Measurements from ENCODE around the gene CELA3B. TPM values are rescaled to one million over a fixed set of nuclear protein-coding genes. Genes with fewer than 3 reads are reported as not detected.
A peak's percentile ranks its signal among the peaks of the same experiment; 100 is the strongest.
"Not testable (repeated sequence)": the region's sequence is repeated elsewhere in the genome, so short reads cannot be mapped to it uniquely, and the experiment has no call there.

Gene CELA3B
- polyA plus RNA-seq, 1 donor = 0.38 TPM

DNA sequence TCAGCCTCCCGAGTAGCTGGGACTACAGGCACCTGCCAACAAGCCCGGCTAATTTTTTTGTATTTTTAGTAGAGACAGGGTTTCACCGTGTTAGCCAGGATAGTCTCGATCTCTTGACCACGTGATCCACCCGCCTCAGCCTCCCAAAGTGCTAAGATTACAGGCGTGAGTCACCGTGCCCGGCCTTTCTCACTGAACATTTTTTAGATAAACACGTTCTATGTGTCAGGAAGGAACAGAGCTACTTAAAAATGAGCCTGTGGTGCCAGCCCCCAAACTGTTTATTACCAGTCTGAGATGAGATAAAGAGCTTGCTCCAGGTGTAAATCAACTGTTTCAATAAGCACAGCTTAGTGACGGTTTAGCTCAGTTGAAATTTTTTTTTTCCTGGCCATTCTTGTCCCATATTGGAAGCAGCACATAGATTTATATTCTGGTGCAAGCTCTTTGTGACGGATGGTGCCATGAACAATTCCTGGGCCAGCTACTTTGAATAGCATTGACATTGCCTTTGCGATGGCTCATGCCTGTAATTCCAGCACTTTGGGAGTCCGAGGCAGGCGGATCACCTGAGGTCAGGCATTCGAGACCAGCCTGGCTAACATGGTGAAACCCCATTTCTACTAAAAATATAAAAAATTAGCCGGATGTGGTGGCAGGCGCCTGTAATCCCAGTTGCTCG lies 33.7 kb upstream of the CELA3B start:
- not testable (repeated sequence) for DNase-seq

DNA sequence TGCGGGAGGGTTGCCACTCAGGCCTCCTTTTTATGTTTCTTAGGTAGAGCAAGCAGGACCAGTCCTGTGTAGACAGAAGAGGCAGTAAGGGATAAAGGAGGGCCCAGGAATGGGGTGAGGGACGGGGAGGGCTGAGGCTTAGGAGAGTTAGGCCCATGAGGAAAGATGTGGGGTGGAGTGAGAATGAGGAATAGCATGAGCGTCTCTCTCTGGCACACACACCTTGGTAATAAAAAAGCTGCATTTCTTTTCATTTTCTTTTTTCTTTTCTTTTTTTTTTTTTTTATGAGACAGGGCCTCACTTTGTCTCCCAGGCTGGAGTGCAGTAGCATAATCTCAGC lies 32.1 kb upstream of the CELA3B start:
- no peak for DNase-seq

DNA sequence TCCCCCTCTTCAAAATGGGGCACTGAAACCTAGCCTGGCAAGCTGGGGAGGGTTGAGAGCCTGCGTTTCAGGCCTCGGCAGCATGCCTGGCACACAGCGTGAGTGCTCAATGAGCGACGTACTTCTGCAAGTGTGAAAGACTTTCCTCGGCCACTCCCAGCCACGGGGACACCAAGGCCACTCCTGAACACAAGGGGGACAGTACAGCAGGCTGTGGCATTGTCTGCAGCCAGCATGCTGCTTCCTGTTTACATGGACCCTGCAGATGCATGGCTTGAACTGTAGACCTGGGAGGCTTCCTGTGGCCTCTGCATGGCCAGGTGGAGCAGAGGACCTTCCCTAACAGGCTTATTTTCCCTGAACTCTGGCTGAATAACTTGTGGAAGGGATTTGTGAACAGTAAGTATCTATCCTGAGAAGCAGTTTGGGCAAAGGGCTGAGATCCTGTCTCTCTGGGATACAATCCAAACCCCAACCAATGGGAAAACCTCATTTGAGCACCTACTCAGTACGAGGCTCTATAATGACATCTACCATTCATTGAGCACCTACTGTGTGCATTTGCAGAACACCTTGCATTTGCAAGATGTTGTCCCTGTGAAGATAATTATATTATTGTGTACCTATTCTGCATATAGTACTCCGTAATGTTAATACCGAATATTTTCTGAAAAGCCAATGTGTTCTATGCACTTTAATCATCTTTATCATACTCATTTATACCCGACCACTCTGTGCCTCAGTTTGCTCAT lies 29.8 kb upstream of the CELA3B start:
- no peak for DNase-seq

DNA sequence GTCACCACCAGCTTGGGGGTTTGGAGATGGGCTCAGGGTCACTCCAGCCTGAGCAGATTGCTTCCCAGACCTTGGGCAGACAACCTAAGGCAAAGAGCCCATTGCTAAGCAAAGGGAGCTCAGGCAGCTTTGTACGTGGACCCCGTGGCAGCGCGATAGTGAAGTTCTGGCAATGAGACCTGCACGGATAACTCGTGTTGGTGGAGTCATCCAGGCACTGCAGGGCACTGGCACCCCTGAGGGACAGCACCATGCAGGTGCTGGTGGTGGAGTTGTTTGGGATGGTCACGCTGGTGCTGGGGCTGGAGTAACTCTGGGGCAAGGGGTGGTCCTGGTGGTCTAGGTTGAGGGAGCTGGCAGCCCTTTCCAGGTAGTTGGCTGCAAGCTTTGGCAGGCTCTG lies 26.1 kb upstream of the CELA3B start:
- DNase-seq = no peak

- no peak for DNase-seq
Measured at GRCh38 chr1:21951226-21951870, 25.5 kb upstream of the CELA3B start.

GRCh38 chr1:21952786-21953520 lies 23.9 kb upstream of the CELA3B start:
- DNase-seq = no peak

GRCh38 chr1:21955058-21955457 lies 21.8 kb upstream of the CELA3B start:
- DNase-seq = no peak

GRCh38 chr1:21955501-21956281 lies 21.1 kb upstream of the CELA3B start:
- no peak for DNase-seq

DNA sequence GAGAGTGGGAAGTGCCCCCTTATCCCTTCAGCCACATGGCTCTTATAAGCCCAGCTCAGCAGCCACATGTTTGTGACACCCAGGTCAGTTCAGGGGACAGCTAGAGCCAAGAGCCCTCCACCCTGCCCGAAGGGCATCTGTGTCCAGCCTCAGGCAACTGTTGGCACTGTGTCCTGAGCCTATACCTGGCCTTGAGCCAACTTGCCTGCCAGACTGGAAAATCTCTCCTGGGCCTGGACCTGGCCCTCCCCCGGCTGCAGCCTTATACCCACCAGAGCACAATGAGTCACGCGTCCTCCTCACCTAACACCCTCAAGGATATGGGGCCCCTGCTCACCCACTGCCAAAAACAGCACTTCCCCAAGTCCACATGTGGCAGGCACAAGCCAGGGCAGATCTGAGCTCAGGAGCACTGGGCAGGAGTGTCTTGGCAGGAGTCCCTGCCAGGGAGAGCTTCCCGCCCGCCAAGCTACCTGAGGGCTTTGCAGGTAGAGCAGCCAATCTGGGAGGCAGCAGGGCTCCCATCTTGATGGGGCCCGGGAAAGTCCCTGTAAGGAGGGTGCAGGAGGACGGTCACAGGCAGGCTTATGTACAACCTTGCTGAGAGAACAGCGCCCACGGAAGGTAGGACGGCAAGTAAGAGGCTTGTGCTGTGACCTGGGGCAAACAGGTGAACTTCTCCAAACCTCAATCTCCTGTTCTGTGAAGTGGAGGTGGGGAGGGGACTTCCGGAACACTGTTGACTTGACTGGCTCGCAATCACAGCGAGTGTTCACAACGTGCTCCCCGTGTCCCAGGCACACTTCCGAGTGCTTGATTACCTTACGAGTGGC lies 19.9 kb upstream of the CELA3B start:
- DNase-seq = no peak

DNA sequence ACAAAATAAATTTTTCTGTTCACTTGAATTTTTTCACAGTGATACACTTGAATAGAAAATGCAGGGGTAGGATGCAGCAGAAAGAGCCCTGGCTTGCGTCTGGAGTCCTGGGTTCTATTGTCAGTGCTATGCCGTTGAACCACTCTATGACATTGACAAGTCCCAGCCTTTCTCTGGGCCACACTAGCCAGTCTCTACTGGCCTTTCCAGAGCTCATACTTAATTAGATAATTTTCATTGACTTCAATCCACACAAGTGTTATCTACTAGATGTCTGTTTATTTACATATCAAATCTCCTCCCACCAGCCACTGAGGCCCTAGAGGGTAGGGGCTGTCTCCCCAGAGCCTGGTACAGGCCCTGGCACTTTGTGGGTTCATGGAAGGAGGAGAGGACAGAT lies 15.5 kb upstream of the CELA3B start:
- no peak for DNase-seq

DNA sequence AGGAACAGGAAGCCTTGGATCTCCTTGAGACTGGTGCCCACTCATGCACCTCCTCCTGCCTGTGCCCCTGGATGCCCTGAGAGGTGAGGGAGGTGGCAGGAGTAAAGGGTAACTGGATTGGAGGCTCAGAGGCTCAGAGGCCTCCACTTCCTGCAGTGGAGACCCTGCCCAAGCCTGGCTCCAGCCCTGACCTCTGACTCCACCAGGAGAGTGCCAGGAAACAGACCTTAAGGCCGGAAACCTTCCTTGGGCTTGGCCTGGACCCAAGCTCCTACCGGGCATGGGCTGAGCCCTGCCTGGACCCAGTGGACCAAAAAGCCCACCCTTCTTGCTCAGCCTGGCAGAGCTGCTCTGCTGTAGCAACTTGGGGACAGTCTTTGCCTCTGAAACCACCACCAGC lies 15.0 kb upstream of the CELA3B start:
- DNase-seq = no peak

GRCh38 chr1:21963477-21964217 lies 13.2 kb upstream of the CELA3B start:
- peak; percentile 74 for DNase-seq

GRCh38 chr1:21966247-21967000 lies 10.4 kb upstream of the CELA3B start:
- no peak for DNase-seq

DNA sequence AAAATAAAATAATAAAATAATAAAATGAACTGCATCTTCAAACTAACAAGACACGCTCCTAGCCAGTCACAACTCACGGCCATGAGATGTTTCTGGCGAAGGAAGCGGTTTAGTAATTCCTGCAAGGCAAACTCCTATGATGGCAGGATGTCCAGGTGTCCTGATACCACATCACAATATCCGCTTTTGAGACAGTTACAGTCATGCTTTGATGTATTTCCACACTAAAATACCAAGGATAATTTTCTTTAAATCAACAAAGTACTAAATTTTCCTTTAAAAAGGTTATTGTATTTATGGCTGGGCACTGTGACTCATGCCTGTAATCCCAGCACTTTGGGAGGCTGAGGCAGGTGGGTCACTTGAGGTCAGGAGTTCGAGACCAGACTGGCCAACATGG lies 9.6 kb upstream of the CELA3B start:
- DNase-seq = not testable (repeated sequence)

DNA sequence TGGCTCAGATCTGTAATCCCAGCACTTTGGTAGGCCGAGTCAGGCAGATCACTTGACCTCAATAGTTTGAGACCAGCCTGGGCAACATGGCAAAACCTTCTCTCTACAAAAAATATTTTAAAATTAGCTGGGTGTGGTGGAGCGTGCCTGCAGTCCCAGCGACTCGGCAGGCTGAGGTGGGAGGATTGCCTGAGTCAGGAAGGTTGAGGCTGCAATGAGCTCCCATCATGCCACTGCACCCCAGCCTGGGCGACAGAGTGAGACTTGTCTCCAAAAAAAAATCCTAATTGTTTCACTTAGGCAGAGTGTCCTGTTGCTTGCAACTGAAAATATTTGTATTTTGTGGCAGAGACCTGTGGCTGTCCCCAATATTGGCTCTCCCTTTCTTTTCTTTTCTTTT lies 7.8 kb upstream of the CELA3B start:
- not testable (repeated sequence) for DNase-seq

DNA sequence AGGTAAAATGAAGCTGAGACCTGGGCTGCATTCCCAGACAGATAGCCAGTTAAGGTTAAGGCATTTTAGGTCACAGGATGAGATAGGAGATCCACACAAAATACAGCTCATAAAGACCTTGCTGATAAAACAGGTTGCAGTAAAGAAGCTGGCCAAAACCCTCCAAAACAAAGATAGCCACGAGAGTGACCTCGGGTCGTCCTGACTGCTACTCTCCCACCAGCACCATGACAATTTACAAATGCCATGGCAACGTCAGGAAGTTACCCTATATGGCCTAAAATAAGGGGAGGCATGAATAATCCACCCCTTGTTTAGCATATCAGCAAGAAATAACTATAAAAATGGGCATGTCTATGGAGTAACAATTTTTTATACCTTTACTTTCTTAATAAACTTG lies 6.3 kb upstream of the CELA3B start:
- DNase-seq = not testable (repeated sequence)

DNA sequence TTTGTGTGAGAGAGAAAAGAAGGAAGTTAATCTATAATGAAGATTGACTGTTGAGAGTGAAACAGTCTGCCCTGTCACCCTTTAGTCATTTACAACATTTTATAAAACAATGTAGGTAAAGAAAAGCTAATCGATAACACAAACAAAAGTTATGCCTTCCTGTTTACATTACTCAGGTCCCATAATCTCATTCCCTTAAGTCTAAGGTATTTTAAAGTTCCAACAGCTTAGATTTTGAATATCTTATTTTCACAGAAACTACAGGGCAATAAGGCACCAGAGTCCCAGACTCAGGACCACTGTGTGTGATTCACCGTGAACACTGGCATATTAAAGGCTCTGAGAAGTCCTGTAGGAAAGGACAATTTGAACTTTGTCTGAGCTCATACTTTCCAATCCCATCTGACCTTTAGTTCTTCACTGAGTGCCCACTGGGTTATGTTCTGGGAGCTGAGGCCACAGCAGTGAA lies 3.8 kb upstream of the CELA3B start:
- DNase-seq = not testable (repeated sequence)

DNA sequence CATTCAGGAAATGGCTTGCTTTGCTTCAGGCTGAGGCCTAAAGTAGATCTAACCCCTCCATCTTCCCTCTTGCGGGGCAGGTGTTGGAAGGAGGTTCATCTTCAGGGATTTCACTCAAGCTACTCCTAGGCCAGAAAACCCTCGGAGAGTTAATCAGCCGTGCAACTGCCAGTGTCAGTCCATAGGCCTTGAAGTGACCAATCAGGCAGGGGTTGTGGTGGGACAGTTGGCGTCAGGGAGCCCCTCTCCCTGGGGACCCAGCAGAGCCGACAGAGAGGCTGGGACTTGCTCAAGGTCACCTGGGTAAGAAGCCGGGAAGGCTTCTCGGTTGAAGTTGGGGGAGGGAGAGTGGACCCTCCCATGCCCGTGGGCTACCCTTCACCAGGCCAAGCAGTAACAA lies 2.9 kb upstream of the CELA3B start:
- not testable (repeated sequence) for DNase-seq

GRCh38 chr1:21974699-21975098 lies 2.1 kb upstream of the CELA3B start:
- not testable (repeated sequence) for DNase-seq

Measured in left kidney (tissue), 2 donors.